ENCODE measurements around the gene DNM2.
A peak's percentile ranks its signal among the peaks of the same experiment; 100 is the strongest.

DNM2 gene

GRCh38 chr19:10748195-10748926 lies 30.5 kb downstream of the DNM2 start:
- Histone ChIP-seq H3K4me1 (ENCODE audit: control insufficient read depth in 5 of 5, insufficient read depth in 5 of 5, low read length in 5 of 5) (peaks cover 5 to 66% (median 55%) of the 10 kb centered on the region in 5 donors), H3K4me3 (ENCODE audit: low read depth in 1 of 5, low read length in 5 of 5) (no peak overlapping the region), H3K36me3 (ENCODE audit: control insufficient read depth in 5 of 5, insufficient read depth in 5 of 5, low read length in 5 of 5) (no peaks in the 10 kb centered on the region), H3K9me3 (ENCODE audit: control insufficient read depth in 5 of 5, low read length in 5 of 5) (no peaks in the 10 kb centered on the region), H3K27me3 (ENCODE audit: control insufficient read depth in 5 of 5, insufficient read depth in 4 of 5, low read length in 5 of 5) (no peaks in the 10 kb centered on the region), H3K9ac (ENCODE audit: low read length in 5 of 5) (peak overlapping the region in 1 of 5 donors; percentile 14), H3K27ac (ENCODE audit: low read depth, low read length) (no peak overlapping the region)

DNA sequence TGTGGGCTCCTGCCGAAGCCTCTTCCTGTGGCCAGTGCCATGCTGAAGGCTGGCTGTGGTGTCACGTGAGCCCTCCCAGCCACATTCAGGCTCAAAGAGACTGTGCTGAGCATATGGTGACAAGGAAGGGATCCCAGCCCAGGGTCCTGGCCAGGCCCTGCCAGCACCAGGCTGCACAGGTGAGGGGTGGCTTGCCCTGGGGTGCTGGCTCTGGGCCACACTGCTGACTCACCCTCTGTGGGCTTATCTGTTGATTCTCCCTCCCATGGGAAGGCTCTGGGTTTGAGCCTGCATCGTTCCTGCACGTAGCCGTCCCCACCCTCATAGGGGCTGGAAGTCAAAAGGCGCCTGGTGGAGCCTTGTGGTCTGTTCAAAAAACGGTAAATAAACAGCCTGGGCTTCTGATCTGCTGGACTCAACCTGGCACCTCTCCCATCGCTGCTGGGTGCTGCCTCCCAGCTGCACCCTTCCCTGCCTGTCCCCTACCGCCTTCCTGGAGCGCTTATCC lies 31.1 kb downstream of the DNM2 start:
- H3K4me3 ChIP-seq (ENCODE audit: low read depth in 1 of 5, low read length in 5 of 5), result peak overlapping the region in 1 of 5 donors; percentile 10
- no peak overlapping the region for H3K27ac ChIP-seq (ENCODE audit: low read depth, low read length)
- no peaks in the 10 kb centered on the region for H3K36me3 ChIP-seq (ENCODE audit: control insufficient read depth in 5 of 5, insufficient read depth in 5 of 5, low read length in 5 of 5)
- peak overlapping the region in 1 of 5 donors; percentile 45 for H3K9ac ChIP-seq (ENCODE audit: low read length in 5 of 5)
- H3K4me1 ChIP-seq (ENCODE audit: control insufficient read depth in 5 of 5, insufficient read depth in 5 of 5, low read length in 5 of 5), result peaks cover 5 to 63% (median 51%) of the 10 kb centered on the region in 5 donors
- H3K27me3 ChIP-seq (ENCODE audit: control insufficient read depth in 5 of 5, insufficient read depth in 4 of 5, low read length in 5 of 5), result no peaks in the 10 kb centered on the region
- no peaks in the 10 kb centered on the region for H3K9me3 ChIP-seq (ENCODE audit: control insufficient read depth in 5 of 5, low read length in 5 of 5)

GRCh38 chr19:10749435-10750384 lies 31.8 kb downstream of the DNM2 start:
- H3K27ac ChIP-seq (ENCODE audit: low read depth, low read length), result no peak overlapping the region
- H3K4me3 ChIP-seq (ENCODE audit: low read depth in 1 of 5, low read length in 5 of 5), result no peak overlapping the region
- H3K36me3 ChIP-seq (ENCODE audit: control insufficient read depth in 5 of 5, insufficient read depth in 5 of 5, low read length in 5 of 5), result no peaks in the 10 kb centered on the region
- H3K9me3 ChIP-seq (ENCODE audit: control insufficient read depth in 5 of 5, low read length in 5 of 5), result no peaks in the 10 kb centered on the region
- H3K9ac ChIP-seq (ENCODE audit: low read length in 5 of 5), result peak overlapping the region in 1 of 5 donors; percentile 45
- peaks cover 5 to 56% (median 44%) of the 10 kb centered on the region in 5 donors for H3K4me1 ChIP-seq (ENCODE audit: control insufficient read depth in 5 of 5, insufficient read depth in 5 of 5, low read length in 5 of 5)
- no peaks in the 10 kb centered on the region for H3K27me3 ChIP-seq (ENCODE audit: control insufficient read depth in 5 of 5, insufficient read depth in 4 of 5, low read length in 5 of 5)

DNA sequence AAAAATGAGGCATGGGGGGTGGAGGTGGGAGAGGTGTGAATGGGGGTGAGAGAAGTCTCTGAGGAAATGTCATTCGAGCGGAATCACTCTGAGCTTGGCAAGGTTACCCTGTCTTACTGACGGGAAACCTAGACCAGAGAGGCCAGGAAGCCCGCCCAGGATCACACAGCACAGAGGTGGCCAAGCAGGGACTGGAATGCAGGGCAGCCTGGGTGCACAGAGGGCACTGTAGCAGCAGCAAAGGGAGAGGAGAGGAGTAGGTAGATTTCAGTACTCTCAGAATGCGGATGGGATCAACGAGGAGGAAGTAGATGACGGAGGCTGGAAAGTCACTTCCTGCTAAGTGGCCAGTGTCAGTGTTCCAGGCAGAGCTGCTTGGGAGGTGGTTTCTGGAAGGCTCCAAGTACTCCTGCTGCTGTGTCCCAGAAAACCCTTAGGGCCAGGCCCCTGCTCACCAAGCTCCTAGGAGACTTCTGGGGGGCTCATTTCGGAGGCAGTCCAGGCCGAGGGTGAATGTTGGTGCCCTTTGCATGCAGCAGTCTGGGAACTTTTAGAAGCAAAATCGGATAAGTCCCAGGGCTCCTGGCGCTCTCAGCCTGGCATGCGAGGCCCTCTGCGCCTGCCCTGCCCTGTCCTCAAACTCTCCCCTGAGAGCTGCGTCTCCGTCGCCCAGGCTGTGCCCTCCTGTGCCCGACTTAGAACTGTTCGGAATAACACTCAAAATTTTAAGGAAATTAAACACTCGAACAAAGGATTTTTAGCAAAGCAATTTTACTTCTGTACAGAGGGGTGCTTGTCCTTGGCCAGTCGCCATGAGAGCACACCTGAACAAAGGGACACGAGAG lies 33.5 kb downstream of the DNM2 start:
- Histone ChIP-seq H3K4me3 (ENCODE audit: low read depth in 1 of 5, low read length in 5 of 5) (peak overlapping the region in 3 of 5 donors; percentile 3 to 32 (median 31)), H3K9ac (ENCODE audit: low read length in 5 of 5) (peak overlapping the region in 4 of 5 donors; percentile 8 to 73 (median 46)), H3K9me3 (ENCODE audit: control insufficient read depth in 5 of 5, low read length in 5 of 5) (no peaks in the 10 kb centered on the region), H3K27me3 (ENCODE audit: control insufficient read depth in 5 of 5, insufficient read depth in 4 of 5, low read length in 5 of 5) (no peaks in the 10 kb centered on the region), H3K4me1 (ENCODE audit: control insufficient read depth in 5 of 5, insufficient read depth in 5 of 5, low read length in 5 of 5) (peaks cover 5 to 55% (median 40%) of the 10 kb centered on the region in 5 donors), H3K27ac (ENCODE audit: low read depth, low read length) (peak overlapping the region; percentile 88), H3K36me3 (ENCODE audit: control insufficient read depth in 5 of 5, insufficient read depth in 5 of 5, low read length in 5 of 5) (peaks cover 0 to 2% (median 0%) of the 10 kb centered on the region in 5 donors)

DNA sequence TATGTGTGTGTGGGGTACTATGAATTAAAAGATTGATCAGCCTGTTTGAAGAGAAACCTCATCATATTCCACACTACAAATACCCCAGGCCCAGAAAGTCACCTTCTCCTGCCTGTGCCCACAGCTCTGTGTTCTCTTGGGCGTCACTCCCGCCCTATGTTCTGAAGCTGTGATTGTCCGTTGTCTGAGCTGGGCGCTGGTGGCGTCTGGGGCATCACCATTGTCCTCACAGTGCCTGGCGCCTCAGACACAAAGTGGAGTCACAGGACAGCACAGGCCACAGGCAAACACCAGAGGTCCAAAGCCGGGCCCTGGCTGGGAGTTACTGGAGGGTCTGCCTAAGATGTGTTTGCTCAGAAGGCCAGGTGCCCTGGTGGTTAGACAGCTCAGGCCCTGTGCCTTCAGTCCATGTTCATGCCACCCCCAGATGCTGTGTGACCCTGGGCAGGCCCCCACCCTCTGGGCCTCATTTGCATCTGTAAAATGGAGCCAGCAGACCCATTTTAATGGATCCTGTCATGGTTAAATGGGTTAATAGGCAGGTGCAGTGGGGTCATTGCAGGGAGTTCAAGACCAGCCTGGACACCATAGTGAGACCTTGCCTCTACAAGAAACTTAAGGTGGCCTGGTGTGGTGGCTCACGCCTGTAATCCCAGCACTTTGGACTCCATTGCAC lies 34.5 kb downstream of the DNM2 start:
- Histone ChIP-seq H3K36me3 (ENCODE audit: control insufficient read depth in 5 of 5, insufficient read depth in 5 of 5, low read length in 5 of 5) (peaks cover 0 to 2% (median 0%) of the 10 kb centered on the region in 5 donors), H3K9ac (ENCODE audit: low read length in 5 of 5) (peak overlapping the region in 2 of 5 donors; percentile 38 to 73), H3K9me3 (ENCODE audit: control insufficient read depth in 5 of 5, low read length in 5 of 5) (no peaks in the 10 kb centered on the region), H3K27me3 (ENCODE audit: control insufficient read depth in 5 of 5, insufficient read depth in 4 of 5, low read length in 5 of 5) (no peaks in the 10 kb centered on the region), H3K4me1 (ENCODE audit: control insufficient read depth in 5 of 5, insufficient read depth in 5 of 5, low read length in 5 of 5) (peaks cover 5 to 62% (median 38%) of the 10 kb centered on the region in 5 donors), H3K27ac (ENCODE audit: low read depth, low read length) (peak overlapping the region; percentile 88), H3K4me3 (ENCODE audit: low read depth in 1 of 5, low read length in 5 of 5) (no peak overlapping the region)

DNA sequence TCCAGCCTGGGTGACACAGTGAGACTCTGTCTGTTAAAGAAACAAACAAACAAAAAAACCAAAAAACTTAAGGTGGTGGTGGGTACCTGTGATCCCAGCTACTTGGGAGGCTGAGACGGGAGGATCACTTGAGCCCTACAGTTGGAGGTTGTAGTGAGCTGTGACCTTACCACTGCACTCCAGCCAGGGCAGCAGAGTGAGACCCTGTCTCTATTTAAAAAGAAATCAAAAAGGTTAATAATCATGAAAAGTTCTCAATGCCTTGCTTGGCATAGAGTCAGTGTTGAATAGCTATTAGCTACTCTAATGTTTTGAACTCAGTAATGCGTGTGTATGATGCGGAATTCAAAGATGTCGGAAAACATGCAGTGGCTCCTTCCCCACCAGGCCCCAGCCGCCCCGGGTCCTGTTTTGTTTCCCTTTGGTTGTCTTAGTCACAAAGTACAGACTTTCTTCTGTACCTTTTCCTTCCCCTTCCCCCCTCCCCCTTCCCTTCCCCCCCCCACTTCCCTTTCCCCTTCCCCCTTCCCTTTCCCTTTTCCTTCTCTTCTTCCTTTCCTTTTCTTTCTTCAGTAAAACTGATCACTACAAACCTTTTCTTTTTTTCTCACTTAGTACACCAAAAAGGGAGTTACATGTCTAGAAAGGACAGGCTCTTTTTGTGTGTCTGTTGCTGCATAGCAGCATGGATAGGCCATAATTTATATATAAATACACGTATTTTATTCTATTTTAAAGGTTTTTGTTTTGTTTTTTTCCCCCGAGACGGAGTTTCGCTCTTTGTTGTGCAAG lies 35.2 kb downstream of the DNM2 start:
- H3K36me3 ChIP-seq (ENCODE audit: control insufficient read depth in 5 of 5, insufficient read depth in 5 of 5, low read length in 5 of 5), result peaks cover 0 to 2% (median 0%) of the 10 kb centered on the region in 5 donors
- no peaks in the 10 kb centered on the region for H3K9me3 ChIP-seq (ENCODE audit: control insufficient read depth in 5 of 5, low read length in 5 of 5)
- H3K27ac ChIP-seq (ENCODE audit: low read depth, low read length), result no peak overlapping the region
- H3K27me3 ChIP-seq (ENCODE audit: control insufficient read depth in 5 of 5, insufficient read depth in 4 of 5, low read length in 5 of 5), result no peaks in the 10 kb centered on the region
- no peak overlapping the region for H3K9ac ChIP-seq (ENCODE audit: low read length in 5 of 5)
- H3K4me1 ChIP-seq (ENCODE audit: control insufficient read depth in 5 of 5, insufficient read depth in 5 of 5, low read length in 5 of 5), result peaks cover 5 to 59% (median 37%) of the 10 kb centered on the region in 5 donors
- H3K4me3 ChIP-seq (ENCODE audit: low read depth in 1 of 5, low read length in 5 of 5), result no peak overlapping the region

- H3K4me1 ChIP-seq (ENCODE audit: control insufficient read depth in 5 of 5, insufficient read depth in 5 of 5, low read length in 5 of 5), result peaks cover 0 to 52% (median 28%) of the 10 kb centered on the region in 5 donors
- H3K27ac ChIP-seq (ENCODE audit: low read depth, low read length), result no peak overlapping the region
Measured at GRCh38 chr19:10756371-10756770, 38.5 kb downstream of the DNM2 start.

DNA sequence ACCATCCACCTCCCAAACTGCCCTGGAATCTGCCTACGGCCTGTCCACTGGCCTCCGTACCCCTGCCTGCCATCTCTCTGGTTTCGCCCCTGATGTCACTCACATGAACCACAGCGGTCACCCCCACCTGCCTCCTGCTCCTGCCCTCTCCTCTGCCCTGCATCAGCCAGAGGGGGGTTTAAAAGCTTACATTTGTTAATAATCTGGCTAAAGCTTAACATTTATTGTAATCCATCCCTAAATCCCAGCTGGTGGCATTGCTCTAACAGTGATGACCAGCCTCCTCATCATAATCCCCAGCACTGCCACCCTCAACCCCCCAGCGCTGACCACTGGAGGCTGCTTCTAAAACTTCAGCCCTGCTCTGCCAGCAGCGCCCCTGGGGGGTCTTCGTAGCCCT lies 38.9 kb downstream of the DNM2 start:
- peak overlapping the region in 1 of 5 donors; percentile 41 for H3K9ac ChIP-seq (ENCODE audit: low read length in 5 of 5)
- H3K27ac ChIP-seq (ENCODE audit: low read depth, low read length), result no peak overlapping the region

More at GRCh38 chr19:10756371-10756770, 38.5 kb downstream of the DNM2 start:
- Histone ChIP-seq H3K9me3 (ENCODE audit: control insufficient read depth in 5 of 5, low read length in 5 of 5) (no peaks in the 10 kb centered on the region), H3K4me3 (ENCODE audit: low read depth in 1 of 5, low read length in 5 of 5) (no peak overlapping the region), H3K27me3 (ENCODE audit: control insufficient read depth in 5 of 5, insufficient read depth in 4 of 5, low read length in 5 of 5) (no peaks in the 10 kb centered on the region), H3K9ac (ENCODE audit: low read length in 5 of 5) (peak overlapping the region in 1 of 5 donors; percentile 41), H3K36me3 (ENCODE audit: control insufficient read depth in 5 of 5, insufficient read depth in 5 of 5, low read length in 5 of 5) (peaks cover 0 to 9% (median 6%) of the 10 kb centered on the region in 5 donors)

More for the DNA sequence above, 38.9 kb downstream of the DNM2 start:
- peaks cover 0 to 52% (median 24%) of the 10 kb centered on the region in 5 donors for H3K4me1 ChIP-seq (ENCODE audit: control insufficient read depth in 5 of 5, insufficient read depth in 5 of 5, low read length in 5 of 5)
- no peaks in the 10 kb centered on the region for H3K9me3 ChIP-seq (ENCODE audit: control insufficient read depth in 5 of 5, low read length in 5 of 5)
- no peak overlapping the region for H3K4me3 ChIP-seq (ENCODE audit: low read depth in 1 of 5, low read length in 5 of 5)
- no peaks in the 10 kb centered on the region for H3K27me3 ChIP-seq (ENCODE audit: control insufficient read depth in 5 of 5, insufficient read depth in 4 of 5, low read length in 5 of 5)
- peaks cover 0 to 13% (median 10%) of the 10 kb centered on the region in 5 donors for H3K36me3 ChIP-seq (ENCODE audit: control insufficient read depth in 5 of 5, insufficient read depth in 5 of 5, low read length in 5 of 5)
